Astrocyte (in vitro differentiated cells and primary cell): ENCODE data around the gene HOXB1. TPM values are rescaled to one million over a fixed set of nuclear protein-coding genes. Genes with fewer than 3 reads are reported as not detected.

ENCODE experiments used
- DNase-seq: peaks from one replicate; pipeline ENCODE4 v3.0.0-alpha.2; 2010; ENCODE audit warnings: low read depth
- FAIRE-seq: peaks from 2 replicates; lab custom pipeline; 2011; peaks lifted over from hg19 to GRCh38; lab: Jason Lieb, UNC
- H2AFZ ChIP-seq: 2 replicates; pipeline ENCODE4 v1.6.0; 2012; ENCODE audit warnings: low read depth, low read length, inconsistent platforms
- H3K27ac ChIP-seq: 2 replicates; pipeline ENCODE4 v1.5.1; 2011; ENCODE audit warnings: low read depth, low read length, inconsistent platforms
- H3K27me3 ChIP-seq: 2 replicates; pipeline ENCODE4 v1.6.0; 2011; ENCODE audit warnings: low read length, inconsistent platforms; ENCODE audit not compliant: insufficient read depth
- H3K36me3 ChIP-seq: 2 replicates; pipeline ENCODE4 v1.5.1; 2011; ENCODE audit warnings: low read length, inconsistent platforms; ENCODE audit not compliant: insufficient read depth
- H3K4me1 ChIP-seq: 2 replicates; pipeline ENCODE4 v1.5.1; 2011; ENCODE audit warnings: low read length, inconsistent platforms; ENCODE audit not compliant: insufficient read depth
- H3K4me2 ChIP-seq: 2 replicates; pipeline ENCODE4 v1.6.0; 2012; ENCODE audit warnings: low read length, inconsistent platforms
- H3K4me3 ChIP-seq: 2 replicates; pipeline ENCODE4 v1.5.1; 2011; ENCODE audit warnings: low read depth, mild to moderate bottlenecking, low read length, inconsistent platforms; ENCODE audit not compliant: insufficient read depth
- H3K79me2 ChIP-seq: 2 replicates; pipeline ENCODE4 v1.6.0; 2012; ENCODE audit warnings: mild to moderate bottlenecking, low read length, inconsistent platforms; ENCODE audit not compliant: insufficient read depth
- H3K9ac ChIP-seq: 2 replicates; pipeline ENCODE4 v1.6.0; 2012; ENCODE audit warnings: mild to moderate bottlenecking, low read length, inconsistent platforms
- H3K9me3 ChIP-seq: 2 replicates; pipeline ENCODE4 v1.5.1; 2012; ENCODE audit warnings: low read depth, mild to moderate bottlenecking, low read length, inconsistent platforms; ENCODE audit not compliant: insufficient read depth
- H4K20me1 ChIP-seq: 2 replicates; pipeline ENCODE4 v1.6.0; 2012; ENCODE audit warnings: low read length, inconsistent platforms; ENCODE audit not compliant: insufficient read depth
- H3K27ac Mint-ChIP-seq: one replicate; pipeline ENCODE4 v1.8.0; 2021; ENCODE audit warnings: mild to moderate bottlenecking, mixed read lengths; ENCODE audit not compliant: unreplicated experiment
- H3K27me3 Mint-ChIP-seq: one replicate; pipeline ENCODE4 v1.8.0; 2021; ENCODE audit warnings: low read depth, mixed read lengths; ENCODE audit not compliant: unreplicated experiment
- H3K36me3 Mint-ChIP-seq: one replicate; pipeline ENCODE4 v1.8.0; 2021; ENCODE audit warnings: low read depth, mixed read lengths; ENCODE audit not compliant: unreplicated experiment
- H3K4me1 Mint-ChIP-seq: one replicate; pipeline ENCODE4 v1.8.0; 2021; ENCODE audit warnings: low read depth, mixed read lengths; ENCODE audit not compliant: unreplicated experiment
- H3K4me3 Mint-ChIP-seq: one replicate; pipeline ENCODE4 v1.8.0; 2021; ENCODE audit warnings: mild to moderate bottlenecking, moderate library complexity, mixed read lengths; ENCODE audit not compliant: unreplicated experiment
- H3K9me3 Mint-ChIP-seq: one replicate; pipeline ENCODE4 v1.8.0; 2021; ENCODE audit warnings: mild to moderate bottlenecking, mixed read lengths; ENCODE audit not compliant: unreplicated experiment
- CTCF ChIP-seq: IDR thresholded peaks from 2 replicates; pipeline ENCODE4 v1.5.1; 2011; ENCODE audit warnings: low read depth, mild to moderate bottlenecking, inconsistent platforms, low read length, moderate library complexity; ENCODE audit not compliant: insufficient read depth
- EZH2 ChIP-seq: IDR thresholded peaks from 2 replicates; pipeline ENCODE4 v1.6.1; 2012; ENCODE audit warnings: mild to moderate bottlenecking, low read length, inconsistent platforms; ENCODE audit not compliant: insufficient read depth
- total RNA-seq: library from RNA; stranded (reverse); gene quantifications from 2 replicates; pipeline ENCODE4 v1.2.1, GENCODE V29; 2021

The HOXB1 gene
- total RNA-seq, 1 donor from 2014 or later = not detected

- FAIRE-seq = no peak
- peaks cover 21% of the 10 kb centered on the region for H3K4me1 Mint-ChIP-seq
- Histone ChIP-seq H3K4me3 (no peak overlapping the region), H3K27ac (no peak overlapping the region), H3K79me2 (no peaks in the 10 kb centered on the region), H4K20me1 (no peaks in the 10 kb centered on the region), H3K9ac (no peak overlapping the region), H2AFZ (no peak overlapping the region), H3K9me3 (no peaks in the 10 kb centered on the region), H3K27me3 (no peaks in the 10 kb centered on the region), H3K4me2 (no peak overlapping the region), H3K4me1 (peaks cover 14% of the 10 kb centered on the region), H3K36me3 (no peaks in the 10 kb centered on the region)
- H3K27ac Mint-ChIP-seq = no peak overlapping the region
- TF ChIP-seq CTCF (no peak), EZH2 (no peak)
- no peaks in the 10 kb centered on the region for H3K36me3 Mint-ChIP-seq
- H3K4me3 Mint-ChIP-seq = no peak overlapping the region
- H3K9me3 Mint-ChIP-seq = peaks cover 3% of the 10 kb centered on the region
- no peak for DNase-seq
- H3K27me3 Mint-ChIP-seq = peaks cover 56% of the 10 kb centered on the region
Observed at GRCh38 chr17:48499735-48500434, 30.9 kb downstream of the HOXB1 start.

- no peaks in the 10 kb centered on the region for H3K27me3 ChIP-seq
- no peaks in the 10 kb centered on the region for H3K36me3 ChIP-seq
- H3K36me3 Mint-ChIP-seq = no peaks in the 10 kb centered on the region
- no peak for DNase-seq
- H3K4me3 Mint-ChIP-seq = no peak overlapping the region
- peaks cover 53% of the 10 kb centered on the region for H3K27me3 Mint-ChIP-seq
- no peak overlapping the region for H3K4me3 ChIP-seq
- no peak overlapping the region for H2AFZ ChIP-seq
- no peak for FAIRE-seq
- H3K4me1 Mint-ChIP-seq = peaks cover 24% of the 10 kb centered on the region
- TF ChIP-seq EZH2 = no peak
- TF ChIP-seq CTCF = no peak
- no peaks in the 10 kb centered on the region for H4K20me1 ChIP-seq
- H3K27ac ChIP-seq = no peak overlapping the region
- H3K4me1 ChIP-seq = peaks cover 20% of the 10 kb centered on the region
- H3K4me2 ChIP-seq = no peak overlapping the region
- no peak overlapping the region for H3K9ac ChIP-seq
- no peaks in the 10 kb centered on the region for H3K79me2 ChIP-seq
- no peak overlapping the region for H3K27ac Mint-ChIP-seq
- peaks cover 3% of the 10 kb centered on the region for H3K9me3 Mint-ChIP-seq
- no peaks in the 10 kb centered on the region for H3K9me3 ChIP-seq
Observed at GRCh38 chr17:48499248-48499647, 31.6 kb downstream of the HOXB1 start.

- no peaks in the 10 kb centered on the region for H3K36me3 ChIP-seq
- no peak overlapping the region for H3K9ac ChIP-seq
- Mint-ChIP-seq H3K27me3 (peaks cover 51% of the 10 kb centered on the region), H3K27ac (no peak overlapping the region), H3K4me3 (no peak overlapping the region), H3K36me3 (no peaks in the 10 kb centered on the region), H3K4me1 (peaks cover 24% of the 10 kb centered on the region), H3K9me3 (peaks cover 3% of the 10 kb centered on the region)
- no peak for FAIRE-seq
- H3K27me3 ChIP-seq = no peaks in the 10 kb centered on the region
- H3K79me2 ChIP-seq = no peaks in the 10 kb centered on the region
- H2AFZ ChIP-seq = no peak overlapping the region
- no peak overlapping the region for H3K4me2 ChIP-seq
- no peaks in the 10 kb centered on the region for H3K9me3 ChIP-seq
- H3K27ac ChIP-seq = no peak overlapping the region
- no peak overlapping the region for H3K4me3 ChIP-seq
- no peaks in the 10 kb centered on the region for H4K20me1 ChIP-seq
- H3K4me1 ChIP-seq = peaks cover 27% of the 10 kb centered on the region
- DNase-seq = no peak
- TF ChIP-seq EZH2 (no peak), CTCF (no peak)
Observed at GRCh38 chr17:48498164-48498850, 32.5 kb downstream of the HOXB1 start.
